Activated CD4-positive, alpha-beta T cell treated with anti-CD3 and anti-CD28 coated beads for 24 hours (primary cell): ENCODE data around the gene TBX10.
"Not testable (repeated sequence)": the region's sequence is repeated elsewhere in the genome, so short reads cannot be mapped to it uniquely, and the experiment has no call there.

ENCODE experiments used
- DNase-seq, 2 donors: peaks; one replicate each; pipeline ENCODE4 v3.0.0-alpha.2; 2020; ENCODE audit warnings: low read depth in 2 of 2

Gene TBX10

DNA sequence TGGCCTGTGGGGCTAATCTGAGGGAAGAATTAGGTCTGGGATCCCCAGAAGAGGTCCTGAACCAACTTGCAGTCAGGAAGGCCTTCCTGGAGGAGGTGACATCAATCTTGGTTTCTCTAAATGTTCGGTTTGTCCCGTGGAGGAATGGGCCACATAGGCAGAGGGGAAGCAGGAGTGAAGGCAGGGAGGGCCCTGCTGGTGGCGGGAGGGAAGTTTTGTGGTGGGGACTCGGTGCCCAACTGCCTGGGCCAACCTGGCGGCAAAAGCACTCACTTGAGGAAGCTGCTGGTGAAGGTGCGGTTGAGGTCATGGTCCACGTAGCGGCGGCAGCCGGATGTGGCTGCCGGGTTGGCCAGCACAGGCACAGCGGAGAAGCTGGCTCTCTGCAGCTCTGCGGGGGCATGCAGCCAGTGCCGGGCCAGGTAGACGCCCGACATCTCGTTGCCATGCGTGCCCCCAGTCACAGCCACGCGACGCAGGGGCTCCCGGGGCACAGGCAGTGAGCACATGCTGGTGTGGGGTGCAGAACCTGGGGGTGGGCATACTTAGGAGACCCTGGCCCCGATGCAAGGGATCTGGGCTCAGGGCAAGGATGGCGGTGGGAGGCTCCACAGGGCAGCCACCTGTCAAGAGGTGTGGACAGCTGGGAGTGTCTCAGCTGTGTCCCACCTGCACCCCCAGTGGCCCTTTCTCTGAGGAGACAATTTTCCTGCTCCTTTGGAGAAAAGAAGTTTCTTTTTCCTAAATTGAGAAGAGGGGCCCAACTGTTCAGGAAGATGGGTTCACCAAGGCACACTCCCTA, 7.2 kb upstream of the TBX10 start:
- DNase-seq, result no peak

DNA sequence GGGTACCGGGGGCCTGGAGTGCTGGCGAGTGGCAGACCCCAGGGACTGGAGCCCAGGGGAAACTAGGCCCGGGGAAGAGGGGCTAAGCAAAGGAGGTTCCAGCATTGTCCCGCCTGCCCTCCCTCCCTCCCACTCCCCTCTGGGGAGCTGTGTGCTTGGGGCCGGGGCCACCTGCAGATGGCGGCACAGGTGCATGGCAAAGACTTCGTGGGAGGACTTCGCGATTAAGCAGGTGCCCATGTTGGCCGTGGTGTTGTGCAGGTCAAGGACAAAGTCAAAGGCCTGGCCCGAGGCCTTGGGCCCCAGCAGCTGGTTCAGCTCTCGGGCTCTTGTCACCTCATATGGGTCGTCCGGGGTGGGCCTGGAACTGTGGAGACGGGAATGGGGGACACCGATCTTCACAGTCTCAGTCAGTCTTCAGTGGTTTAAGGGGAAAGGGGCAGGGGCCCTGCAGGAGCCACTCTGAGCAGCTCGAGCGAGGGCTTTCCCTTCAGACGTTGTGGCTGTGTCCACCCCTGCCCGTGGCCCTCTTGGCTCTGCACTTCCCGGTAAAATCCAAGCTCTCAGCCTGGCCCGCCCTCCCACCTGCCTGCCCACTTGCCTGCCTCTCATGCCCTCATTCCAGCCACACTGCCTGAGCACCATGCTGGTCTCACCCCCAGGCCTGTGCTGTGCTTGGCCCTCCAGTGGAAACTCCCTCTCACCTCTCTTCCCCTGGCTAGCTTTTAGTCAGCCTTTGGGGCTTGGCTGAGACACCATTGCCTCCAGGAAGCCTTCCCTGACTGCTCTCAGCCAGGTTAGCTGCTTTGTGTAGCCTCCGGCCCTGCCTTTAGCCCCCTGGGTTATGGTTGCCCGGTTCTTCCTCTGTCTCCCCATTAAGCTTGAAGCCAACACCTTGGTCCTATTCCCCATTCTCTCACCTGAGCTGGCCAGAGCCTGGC, 6.2 kb upstream of the TBX10 start:
- DNase-seq, result no peak

DNA sequence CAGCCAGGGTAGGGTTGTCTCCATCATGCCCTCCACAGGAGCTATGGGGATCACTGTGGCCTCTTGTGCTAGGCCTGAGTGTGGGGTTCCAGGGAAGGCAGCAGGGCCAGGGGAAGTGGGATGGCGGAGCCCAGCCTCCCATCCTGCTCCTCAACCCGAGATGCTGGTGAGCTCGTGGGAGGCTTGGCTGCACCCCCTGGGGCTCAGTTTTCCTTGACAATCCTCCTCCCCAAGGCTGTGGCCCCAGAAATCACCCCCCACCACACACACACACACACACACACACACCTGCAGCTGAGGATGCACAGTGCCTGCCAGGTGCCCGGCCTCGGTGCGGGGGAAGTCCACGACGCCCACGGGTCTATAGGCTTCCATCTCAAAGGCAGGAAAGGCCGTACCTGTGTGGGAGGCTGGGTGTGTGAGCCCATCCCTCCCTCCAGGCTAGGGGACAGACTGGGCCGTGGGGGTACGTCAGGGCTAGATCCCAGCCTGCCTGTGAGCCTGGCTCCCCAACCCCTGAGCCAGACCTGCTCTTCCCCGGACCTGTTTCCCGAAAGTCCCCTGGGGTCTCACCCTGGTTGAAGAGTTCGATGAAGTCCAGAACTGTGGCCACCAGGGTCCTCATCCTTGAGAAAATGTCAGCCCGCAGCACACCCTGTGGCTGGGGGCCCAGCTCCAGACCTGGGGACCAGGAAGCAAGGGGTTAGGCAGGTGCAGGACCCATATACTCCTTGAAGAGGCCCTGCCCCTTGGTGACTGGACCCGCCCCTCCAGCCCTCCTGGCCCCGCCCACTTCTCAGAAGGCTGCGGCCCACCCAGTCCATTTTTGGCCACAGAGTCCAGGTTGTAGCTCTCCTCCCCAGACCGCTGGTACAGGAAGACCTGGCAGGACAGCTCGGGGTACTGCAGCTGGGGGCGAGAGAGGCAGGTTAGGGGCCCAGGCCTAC, 5.2 kb upstream of the TBX10 start:
- DNase-seq, result no peak

DNA sequence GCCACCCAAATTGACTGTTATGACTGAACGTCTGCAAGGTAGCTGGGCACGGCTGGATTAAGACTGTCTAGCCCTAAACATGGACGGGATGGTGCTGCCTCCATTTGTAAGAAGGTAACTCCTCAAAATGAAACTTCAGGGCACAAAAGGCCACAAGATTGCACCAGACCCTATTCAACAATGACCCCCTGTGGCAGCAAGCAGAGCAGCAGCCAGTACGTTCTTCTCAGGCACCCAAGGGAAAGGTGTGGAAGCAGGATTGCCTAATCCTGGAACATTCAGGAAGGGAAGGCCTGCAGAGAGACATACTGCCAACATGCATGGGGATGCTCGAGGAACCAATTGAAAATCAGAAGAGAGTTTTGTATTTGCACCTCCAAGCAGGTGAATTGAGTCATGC, 4.5 kb upstream of the TBX10 start:
- DNase-seq, result no peak

DNA sequence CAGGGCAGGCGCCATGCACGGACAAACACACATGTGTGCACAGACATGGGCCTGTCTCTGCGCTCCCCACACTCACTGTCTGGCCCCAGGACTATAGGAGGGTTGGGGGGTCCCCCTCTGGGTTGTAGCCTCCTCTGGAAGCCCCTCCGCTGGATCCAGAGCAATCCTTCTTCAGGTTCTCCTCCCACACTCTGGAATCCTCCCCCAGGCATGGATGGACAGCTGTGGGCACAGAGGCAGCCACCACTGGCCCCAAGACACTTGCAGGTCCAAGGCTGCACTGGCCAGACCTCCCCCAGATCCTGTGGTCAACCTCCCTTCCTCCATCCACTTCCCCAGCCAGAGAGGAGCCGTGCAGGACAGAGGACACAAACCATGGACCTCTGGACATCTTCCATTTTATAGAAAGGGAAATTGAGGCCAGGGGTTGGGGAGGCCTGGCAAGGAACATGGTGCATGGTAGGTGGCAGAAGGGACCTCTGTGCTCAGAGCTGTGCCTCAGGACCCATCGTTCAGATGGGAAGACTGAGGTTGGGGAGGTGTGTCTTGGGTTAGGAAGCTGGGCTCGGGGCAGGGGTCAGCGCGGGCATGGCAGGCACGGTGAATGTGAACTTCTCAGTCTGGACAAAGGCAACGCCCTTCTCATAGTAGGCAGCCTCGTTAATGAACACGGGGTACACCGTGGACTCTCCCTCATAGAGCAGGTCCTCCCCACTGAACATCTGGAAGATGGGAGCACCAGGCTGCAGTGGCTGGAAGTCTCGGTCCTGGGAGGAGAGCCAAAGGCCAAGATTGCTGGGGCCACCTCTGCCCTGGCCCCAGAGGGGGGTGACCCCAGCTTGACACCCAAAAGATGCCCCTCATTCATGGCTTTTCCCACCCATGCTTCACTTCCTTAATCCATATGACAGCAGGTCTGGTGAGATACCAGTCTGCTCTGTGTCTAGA, 2.9 kb upstream of the TBX10 start:
- DNase-seq, result no peak

DNA sequence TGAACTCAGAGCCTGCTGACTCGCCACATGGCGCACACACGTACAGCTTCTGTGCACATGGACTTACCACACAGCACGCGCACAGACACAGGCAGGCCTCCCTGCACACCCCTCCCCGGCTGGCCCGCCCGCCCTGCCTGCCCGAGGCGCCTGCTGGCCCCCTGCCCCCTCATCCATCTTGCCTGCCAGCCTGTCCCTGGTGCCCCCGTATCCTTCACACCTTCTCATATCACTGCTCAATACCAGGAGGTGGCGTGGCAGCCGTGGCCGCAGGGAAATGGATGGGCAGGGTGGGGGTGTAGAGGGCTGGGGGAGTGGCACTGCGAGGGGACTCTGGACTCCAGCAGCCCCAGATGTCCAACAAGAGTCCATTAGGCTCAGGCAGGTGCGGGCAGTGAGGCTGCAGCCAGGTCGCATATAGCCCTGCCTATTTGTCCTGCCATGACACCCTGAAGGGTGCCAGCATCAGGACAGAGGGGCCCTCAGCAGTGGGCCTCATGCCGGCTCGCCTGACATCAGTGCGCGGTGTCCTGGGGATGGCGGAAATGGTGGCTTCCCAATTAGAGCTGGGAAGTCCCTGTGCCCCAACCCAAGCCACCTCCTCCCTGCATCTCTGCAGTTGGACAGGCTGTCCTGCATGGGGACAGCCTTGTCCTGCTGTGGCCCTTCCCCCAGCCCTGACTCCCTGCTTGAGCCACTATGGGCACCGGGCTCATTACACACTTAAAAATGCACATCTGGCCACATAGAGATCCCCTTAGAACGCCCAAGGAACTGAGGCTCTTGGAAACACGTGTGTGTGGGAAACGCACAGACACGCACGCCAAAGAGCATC, 2.0 kb upstream of the TBX10 start:
- no peak for DNase-seq

DNA sequence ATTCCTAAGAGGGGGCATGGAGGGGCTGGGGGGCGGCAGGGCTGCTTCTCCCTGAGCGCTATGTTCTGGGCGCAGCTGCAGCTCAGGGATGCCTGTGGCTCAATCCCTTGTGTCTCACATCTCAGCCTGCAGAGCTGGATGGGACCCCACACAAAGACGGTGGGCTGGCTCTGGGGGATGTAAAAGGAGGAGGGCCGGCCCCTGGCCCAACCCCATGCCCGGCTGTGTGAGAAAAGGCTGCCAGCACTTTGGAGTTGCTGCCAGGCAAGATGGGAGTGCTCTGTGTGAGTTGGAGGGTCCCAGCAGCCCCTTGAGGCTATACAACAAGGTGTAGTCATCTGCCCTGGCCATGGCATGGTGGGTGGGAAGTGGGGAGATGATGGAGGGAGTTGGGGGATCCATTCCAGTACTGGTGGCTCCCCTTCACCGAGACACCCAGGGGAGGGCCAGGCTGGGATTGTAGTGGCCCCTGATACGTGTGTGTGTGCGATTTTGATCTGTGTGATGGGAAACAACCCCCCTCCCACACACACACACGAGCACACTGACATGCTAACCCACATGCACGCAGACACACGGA, 1.3 kb upstream of the TBX10 start:
- no peak for DNase-seq

DNA sequence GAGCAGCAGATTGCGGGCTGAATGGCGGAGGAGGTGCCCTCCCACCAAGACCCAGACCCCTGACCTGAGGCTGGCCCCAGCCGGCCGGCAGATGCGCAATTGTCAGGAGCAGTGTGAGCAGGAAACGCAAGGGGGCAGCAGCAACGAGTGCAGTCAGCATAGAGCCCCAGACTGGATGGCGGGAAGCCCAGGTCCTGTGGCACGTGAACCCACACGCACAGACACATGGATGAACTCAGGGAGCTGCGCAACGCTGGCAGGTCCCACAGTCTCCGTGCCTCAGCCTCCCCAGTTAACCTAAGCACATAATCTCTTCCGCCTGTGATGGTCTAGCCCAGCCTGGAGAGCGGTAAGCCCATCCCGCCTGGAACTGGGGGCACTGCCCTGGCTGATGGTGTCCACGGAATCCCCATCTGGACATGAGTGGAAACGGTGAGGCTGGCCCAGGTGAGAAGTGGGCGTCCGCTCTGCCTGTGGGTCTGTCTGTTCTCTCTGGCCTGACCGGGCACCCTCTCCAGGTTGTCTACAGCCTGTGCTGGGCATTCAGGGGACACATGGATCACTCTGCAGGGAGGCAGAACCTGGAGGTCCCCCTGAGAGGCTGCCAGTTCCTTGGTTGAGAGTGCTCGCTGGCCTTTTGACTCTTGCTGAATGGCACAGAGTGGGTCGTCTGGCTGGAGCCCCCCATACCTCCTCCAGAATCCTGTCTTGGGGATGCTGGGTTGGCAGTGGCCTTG, 626 bp upstream of the TBX10 start:
- peak; percentile 29 to 60 for DNase-seq

DNA sequence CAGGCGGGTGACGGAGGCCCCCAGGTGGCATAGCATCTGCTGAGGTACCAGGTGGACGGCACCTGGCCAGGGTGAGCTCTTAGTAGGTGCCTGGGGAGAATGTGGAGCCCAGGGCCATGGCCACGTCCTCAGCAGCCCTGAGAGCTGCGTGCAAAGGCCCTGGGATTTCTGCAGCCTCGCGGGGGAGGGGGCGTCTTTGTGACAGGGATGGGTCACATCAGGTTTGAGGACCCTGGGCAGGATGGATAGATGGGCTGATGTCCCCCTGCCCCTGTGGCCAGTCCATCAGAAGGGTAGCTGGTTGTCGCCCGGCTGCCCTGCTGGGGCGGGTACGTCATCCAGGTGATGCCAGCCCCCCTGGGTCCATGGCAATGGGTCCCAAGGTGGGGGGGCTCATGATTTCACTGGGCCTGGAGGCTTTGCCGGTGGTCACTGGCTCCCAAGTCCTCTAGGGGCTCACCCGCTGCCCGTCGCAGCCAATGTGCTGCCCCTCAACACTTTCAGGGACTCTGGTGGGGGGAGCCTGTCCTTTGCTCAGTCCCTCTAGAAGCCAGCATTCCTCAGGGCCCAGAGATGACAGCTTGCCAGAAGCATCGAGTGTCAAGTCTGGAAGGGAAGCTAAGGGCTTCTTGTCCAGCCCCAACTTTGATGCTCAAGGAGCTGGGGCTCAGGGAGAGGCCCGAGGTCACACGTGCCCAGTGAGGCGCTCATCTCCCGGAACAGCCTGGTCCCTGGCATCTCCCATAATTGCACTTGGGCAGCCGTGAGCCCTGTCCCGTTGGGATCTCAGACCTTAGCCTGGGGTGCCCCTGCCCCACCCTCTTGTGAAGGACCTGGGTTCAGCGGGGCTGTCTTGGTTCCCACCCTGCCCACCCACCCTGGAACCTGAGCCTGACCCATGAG, 777 bp downstream of the TBX10 start:
- DNase-seq, result no peak

DNA sequence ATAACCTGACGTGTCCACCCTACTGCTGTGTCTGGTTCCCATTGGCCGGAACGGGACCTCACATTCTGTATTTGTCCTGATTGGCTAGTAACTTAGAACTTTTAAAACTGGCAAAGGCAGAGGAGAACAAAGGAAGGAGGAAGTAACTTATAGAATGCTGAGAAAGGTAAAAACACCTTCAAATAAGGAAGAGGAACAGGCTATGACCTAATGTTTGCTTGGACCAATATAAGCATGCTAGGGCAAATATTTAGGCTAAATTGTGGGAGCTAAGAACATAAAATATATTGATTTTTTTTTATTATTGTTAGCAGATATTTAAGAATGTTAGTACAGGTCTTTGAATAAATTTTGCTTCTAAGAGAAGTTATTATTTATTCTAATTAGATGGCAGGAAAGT, 2.1 kb downstream of the TBX10 start:
- not testable (repeated sequence) for DNase-seq

DNA sequence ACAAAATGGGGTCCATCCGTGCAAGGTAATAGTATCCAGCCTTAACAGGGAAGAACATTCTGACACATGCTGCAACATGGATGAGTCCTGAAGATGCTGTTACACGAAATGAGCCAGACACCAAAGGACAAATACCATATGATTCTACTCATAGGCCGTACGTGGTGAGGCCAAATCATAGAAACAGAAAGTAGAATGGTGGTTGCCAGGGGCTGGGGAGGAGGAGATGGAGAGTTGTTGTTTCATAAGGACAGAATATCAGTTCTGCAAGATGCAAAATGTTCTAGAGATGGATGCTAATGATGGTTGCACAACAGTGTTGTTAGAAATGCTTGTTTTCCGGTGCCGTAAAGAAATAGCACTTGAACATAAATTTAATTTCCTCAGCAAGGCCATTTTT, 2.6 kb downstream of the TBX10 start:
- DNase-seq, result no peak

DNA sequence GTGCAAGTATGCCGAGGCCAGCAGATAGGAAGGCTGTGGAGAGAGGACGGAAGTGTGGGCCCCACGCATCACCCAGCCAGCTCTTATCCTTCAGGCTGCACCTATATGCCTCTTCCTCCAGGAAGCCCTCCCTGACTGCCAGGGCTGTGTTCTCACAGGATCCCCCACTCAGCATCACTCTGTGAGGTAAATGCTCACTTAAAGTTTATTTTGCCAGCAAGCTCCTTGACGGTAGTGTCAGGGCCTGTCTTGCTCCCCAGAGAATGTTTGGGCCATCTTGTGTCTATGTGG, 4.4 kb downstream of the TBX10 start:
- no peak for DNase-seq

DNA sequence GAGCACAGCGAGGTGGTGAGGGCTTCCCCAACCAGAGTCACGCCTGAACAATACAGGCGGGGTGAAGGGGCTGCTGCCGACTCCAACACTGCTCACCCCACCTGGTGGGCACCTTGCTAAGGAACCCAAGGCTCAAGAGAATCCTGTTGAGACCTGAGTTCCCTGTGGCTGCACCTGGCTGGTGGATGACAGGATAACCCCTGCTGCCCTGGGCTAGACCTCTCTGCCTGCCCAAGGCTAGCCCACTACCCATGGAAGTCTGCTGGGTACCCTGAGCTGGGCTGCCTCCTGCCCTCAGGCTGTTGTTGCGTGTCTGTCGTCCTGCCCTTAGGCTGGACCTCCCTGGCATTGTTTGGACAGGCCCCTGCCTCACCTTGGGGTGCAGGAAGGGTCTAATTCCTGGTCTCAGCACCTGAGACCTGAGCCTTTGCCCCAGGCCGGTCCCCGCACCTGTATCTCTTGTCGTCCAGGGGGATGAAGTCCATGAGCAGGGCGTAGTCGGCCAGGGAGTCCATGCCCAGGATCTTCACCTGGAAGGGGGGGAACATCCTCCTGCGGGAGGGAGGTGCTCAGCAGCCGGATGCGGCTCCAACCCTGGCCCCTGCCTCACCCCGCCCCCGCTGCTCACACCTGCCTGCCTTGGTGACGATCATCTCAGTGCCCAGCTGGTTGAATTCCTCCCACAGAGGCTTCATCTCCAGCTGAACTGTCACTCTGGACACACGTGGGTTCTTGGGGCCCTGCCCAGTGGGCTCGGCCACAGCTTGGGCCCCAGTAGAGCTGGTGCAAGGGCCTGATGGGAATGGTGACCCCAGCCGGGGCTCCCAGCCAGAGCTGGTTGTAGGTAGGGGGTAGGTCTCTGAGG, 5.0 kb downstream of the TBX10 start:
- no peak for DNase-seq

DNA sequence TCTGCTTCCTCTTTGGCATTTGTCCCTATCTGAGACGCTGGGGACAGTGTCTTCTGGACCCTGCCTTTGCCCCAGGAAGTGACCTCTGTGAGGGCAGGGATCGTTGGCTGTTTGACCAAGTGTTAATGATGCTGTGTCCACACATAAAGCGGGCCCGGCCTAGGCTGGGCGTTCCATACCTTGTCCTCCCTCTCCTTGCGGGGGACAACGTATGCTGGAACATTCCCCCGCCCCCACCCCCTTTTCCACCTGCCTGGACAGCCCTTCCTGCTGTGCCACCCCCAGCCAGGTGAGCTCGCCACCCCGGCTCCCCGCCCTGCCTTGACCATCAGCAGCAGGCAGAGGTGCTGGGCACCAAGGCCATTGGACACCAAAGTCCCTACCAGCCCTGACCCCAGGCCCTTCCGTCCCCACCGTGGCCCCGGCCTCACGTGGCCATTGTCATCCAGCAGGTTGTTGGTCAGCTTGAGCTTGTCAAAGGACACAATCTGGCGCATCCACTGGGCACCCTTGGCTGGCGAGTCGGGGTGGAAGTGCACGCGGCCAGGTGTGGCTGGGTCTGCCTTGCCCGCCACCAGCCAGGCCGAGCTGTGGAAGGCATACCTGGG, 5.7 kb downstream of the TBX10 start:
- DNase-seq, result no peak

DNA sequence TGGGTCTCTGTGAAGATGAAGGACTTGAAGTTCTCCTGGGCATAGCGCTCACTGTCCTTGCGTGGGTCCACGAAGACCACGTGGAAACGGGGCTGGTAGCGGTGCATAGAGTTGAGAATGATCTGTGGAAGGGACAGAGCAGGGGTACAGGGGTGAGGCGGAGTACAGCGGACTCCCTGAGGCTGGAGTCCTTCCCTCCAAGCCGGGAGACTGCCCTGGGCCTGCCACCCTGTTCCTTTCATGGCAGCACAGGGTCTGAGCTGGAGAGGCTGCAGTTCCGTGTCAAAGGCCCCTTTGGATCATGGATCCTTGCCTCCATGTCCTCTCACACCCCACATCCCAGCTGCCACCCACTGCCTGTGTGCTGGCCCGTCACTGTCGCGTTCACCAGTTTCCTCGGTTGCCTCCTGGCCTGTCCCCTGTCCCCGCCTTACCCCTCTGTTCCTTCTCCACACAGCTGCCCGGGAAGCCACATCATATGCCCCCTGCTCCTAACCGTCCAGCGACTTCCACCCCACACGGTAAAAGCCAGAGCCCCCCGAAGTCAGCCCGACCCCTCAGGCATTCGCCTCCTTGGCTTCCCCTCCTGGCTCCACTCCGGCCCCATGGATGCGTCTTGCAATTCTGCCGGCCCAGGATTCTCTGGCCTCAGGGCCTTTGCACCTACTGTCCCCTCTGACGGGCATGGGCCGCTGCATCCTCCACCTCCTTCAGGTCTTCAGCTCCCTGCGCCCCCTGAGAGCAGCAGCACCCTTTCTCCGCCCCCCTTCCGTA, 6.4 kb downstream of the TBX10 start:
- no peak for DNase-seq
